Non-pigmented ciliary epithelial cell (primary cell): Measurements from ENCODE around the gene FRMD3.

ENCODE experiments used
- DNase-seq: peaks from one replicate; pipeline ENCODE4 v3.0.0-alpha.2; 2010; ENCODE audit warnings: low read depth

FRMD3 gene

DNA sequence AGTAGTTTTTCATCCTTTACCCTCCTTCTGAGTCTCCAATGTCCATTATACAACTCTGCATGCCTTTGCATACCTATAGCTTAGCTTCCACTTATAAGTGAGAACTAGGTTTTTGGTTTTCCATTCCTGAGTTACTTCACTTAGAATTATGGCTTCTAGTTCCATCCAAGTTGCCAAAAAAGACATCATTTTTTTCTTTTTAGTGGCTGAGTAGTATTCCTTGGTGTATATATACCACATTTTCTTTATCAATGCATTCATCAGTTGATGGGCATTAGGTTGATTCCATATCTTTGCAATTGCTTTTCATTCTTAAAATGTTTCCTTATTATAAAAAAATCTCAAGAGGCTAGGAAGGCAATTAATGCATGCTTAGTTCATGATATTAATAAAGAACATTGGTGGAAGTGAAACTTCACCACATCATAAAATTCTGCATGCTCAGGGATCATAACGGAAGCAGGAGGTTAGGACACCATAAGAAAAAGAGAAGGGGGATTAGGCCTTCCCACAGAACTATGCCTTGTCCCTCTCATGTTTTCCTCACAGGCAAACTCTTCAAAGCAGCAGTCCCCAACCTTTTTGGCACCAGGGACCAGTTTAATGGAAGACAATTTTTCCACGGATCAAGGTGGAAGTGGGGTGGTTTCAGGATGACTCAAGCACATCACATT lies 105.2 kb downstream of the FRMD3 start:
- no peak for DNase-seq

DNA sequence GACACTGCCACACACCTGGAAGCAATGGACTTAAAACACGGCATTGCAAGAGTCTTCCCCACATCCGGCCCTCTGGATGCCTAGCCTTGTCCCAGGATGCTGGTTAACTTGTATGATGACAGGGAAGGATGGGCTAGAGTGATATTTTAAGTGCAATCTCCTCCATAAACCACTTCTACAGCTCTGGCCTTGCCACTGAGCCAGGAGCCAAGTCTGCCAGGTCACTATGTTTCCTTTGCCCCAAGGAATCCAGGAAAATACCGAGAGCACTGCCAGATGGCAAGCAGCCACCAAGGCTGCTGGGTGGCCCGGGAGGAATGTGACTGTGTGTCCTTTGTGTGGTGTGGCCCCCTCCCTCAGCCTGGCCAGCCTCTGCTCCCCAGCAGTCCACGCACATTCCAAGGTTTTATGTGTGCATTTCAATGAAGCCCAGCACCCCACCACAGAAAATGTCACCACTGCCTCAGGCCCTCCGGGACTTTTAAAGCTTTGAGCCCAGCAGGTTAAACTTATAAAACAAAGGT lies 106.0 kb downstream of the FRMD3 start:
- DNase-seq = no peak

GRCh38 chr9:83431101-83432060 lies 106.8 kb downstream of the FRMD3 start:
- no peak for DNase-seq

GRCh38 chr9:83430681-83431080 lies 107.5 kb downstream of the FRMD3 start:
- no peak for DNase-seq

DNA sequence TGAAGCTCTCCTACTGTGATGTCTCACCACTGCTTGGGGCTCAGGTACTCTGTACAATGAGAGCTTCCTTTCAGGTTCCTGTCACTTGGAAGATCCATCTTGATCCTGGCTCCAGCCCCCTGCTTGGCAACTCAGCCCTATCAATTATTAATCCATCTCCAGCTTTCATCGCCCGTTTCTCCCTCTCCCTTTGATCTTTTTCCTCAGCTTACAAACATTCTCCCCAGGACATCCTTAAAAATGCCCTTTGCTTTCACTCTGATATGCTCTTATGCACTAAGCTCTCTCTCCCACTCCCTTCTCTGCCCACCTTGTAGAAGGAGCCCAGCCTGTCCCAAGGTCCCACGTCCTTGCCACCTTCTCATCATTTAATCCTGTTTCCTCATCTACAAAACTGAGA lies 109.0 kb downstream of the FRMD3 start:
- no peak for DNase-seq

DNA sequence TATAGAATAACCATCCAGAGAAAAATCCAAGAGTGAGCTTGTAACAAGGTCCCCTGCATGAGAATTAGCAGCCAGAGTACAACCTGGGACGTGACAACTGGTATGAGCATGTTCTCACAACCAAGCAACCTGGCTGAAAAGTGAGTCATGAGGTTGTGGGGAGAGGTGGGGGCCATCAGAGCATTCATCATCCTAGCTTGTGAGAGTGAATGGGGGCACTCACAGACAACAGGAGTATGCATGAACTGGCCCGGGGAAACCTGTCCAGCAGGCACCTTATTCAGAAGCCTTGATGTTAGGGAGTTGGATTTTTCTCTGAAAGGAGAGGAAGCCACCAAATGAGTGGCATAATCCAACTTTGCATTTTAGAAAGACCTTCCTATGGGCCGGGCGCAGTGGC lies 113.0 kb downstream of the FRMD3 start:
- no peak for DNase-seq

- no peak for DNase-seq
Observed at GRCh38 chr9:83424831-83425230, 113.4 kb downstream of the FRMD3 start.

GRCh38 chr9:83423815-83424707 lies 114.1 kb downstream of the FRMD3 start:
- DNase-seq = no peak

- DNase-seq = no peak
Observed at GRCh38 chr9:83422527-83422926, 115.7 kb downstream of the FRMD3 start.

- no peak for DNase-seq
Observed at GRCh38 chr9:83420486-83420885, 117.7 kb downstream of the FRMD3 start.

GRCh38 chr9:83419961-83420360 lies 118.2 kb downstream of the FRMD3 start:
- DNase-seq = no peak

DNA sequence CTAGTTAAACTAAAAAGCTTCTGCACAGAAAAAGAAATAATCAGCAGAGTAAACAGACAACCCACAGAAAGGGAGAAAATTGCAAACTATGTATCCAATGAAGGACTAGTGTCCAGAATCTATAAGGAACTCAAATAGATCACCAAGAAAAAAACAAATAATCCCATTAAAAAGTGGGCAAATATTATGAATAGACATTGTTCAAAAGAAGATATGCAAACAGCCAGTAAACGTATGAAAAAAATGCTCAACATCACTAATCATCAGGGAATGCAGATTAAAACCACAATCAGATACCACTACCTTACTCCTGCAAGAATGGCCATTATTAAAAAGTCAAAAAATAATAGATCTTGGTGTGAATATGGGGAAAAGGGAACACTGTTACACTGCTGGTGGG lies 119.9 kb downstream of the FRMD3 start:
- no peak for DNase-seq

DNA sequence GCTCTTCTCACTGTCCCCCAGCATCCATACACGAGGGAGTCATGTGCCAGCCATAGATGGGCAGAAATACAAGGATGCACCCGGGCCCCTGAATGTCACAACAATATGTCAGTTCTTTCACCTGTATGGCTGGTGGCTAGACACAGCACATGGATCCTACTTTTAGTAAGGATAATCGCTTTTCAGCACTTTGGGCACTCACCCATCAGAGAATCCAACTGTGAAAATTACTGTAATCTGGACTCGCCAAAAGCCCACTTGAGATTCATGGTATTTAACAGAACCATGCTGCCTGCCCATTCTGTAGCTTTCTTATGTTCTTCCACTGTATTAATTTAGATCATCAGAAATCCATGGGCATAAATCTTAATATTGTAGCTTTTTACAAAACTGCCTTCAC lies 124.8 kb downstream of the FRMD3 start:
- DNase-seq = no peak

GRCh38 chr9:83410701-83411100 lies 127.5 kb downstream of the FRMD3 start:
- DNase-seq = no peak

DNA sequence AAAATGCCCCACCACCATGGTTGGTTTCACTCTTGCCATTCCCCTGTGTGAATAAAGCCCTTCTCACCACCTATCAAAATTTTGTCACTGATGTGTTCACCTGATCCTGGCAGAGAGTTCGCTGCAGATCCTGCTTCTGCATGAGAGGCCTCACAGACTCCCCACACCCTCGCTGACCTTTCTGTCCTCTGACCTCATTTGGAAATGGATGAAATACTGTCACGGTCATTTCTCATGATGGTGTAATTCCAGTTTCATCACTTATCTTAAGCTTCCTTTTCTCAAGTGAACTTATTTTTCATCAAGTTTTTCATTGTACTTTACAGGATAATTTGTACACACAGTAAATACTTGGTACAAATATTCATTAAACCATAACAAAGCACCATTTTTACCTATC lies 131.3 kb downstream of the FRMD3 start:
- no peak for DNase-seq

DNA sequence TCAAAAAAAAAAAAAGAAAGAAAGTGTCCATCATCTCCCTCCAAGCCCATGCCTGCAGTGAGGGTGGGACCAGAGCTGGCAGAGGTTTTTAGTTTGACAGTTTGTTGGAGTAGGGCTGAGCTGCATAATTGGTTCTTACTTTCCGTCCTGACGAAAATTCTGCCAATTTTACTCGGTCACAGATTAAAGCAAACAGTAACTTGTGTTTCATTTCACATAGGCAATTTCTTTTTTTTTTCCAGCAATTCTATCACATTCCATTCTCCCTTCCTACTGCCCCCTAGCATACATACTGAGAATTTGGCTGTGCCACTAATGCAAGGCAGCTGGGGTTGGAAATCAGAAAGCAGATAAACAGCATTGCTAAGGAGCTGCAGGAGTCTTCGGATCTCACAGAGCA lies 132.4 kb downstream of the FRMD3 start:
- no peak for DNase-seq

- no peak for DNase-seq
Observed at GRCh38 chr9:83403527-83404238, 134.5 kb downstream of the FRMD3 start.

GRCh38 chr9:83401328-83401900 lies 136.8 kb downstream of the FRMD3 start:
- no peak for DNase-seq

- no peak for DNase-seq
Observed at GRCh38 chr9:83396813-83397212, 141.4 kb downstream of the FRMD3 start.

DNA sequence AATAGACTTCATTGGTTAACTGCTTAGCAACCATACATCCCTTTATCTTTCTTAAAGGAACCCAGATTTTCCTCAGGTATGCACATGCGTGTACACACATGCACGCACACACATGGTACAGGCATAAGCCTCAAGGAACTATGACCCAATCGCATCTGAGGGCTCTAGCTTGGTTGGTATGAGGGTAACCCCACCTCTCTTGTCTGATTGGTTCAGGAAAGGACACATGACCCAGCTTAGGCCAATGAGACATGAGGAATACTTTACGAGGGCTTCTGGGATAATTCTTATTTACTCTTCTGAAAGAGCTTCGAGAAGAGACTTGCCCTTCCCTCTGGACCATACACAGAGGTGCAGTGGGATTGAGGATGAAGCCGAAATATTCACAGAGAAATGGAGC lies 141.9 kb downstream of the FRMD3 start:
- no peak for DNase-seq

DNA sequence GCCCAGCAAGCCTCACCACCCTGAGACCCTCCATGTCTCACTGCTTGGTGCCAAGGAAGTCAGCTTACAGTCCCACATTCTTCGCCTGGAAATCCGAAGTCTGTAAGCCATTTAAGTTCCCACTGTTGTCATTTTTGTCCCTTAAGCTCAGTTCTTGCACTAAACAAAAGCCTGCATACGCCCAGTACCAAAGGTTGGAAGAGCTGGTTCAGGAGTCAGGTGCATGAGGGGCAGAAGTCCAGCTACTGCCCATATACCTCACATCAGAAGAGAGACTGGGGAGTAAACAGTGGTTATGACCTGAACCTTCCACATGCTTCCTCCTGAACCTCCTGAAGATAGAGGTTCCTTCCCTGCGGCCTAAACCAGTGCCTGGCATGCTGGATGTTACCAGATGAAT lies 146.0 kb downstream of the FRMD3 start:
- no peak for DNase-seq
